ENCODE data around the gene TICAM1. TPM values are rescaled to one million over a fixed set of nuclear protein-coding genes. Genes with fewer than 3 reads are reported as not detected.

TICAM1 gene
- total RNA-seq, 1 donor from 2014 or later, result 39.4 TPM

DNA sequence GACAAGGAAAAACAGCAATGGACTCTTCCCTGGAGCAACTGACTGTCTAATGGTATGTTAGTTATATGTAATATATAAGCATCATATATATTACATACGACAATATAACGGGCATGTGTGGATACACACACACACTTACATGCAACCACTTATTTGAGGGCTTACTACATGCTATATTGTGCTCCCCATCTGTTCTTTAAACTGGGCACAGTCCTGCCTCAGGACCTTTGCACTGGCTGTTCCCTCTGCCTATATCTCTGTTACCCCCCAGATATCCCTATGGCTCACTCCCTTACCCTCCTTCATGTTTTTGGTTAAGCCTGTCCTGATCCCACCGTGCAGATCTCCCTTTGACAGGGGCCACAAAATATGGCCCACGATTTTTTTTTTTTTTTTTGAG lies 10.2 kb downstream of the TICAM1 start:
- Mint-ChIP-seq H3K9me3 (no peaks in the 10 kb centered on the region), H3K36me3 (ENCODE audit: low read depth) (peaks cover 56% of the 10 kb centered on the region), H3K4me1 (peaks cover 9% of the 10 kb centered on the region), H3K27me3 (no peaks in the 10 kb centered on the region), H3K4me3 (no peak overlapping the region), H3K27ac (no peak overlapping the region)
- DNase-seq, result no peak
- CTCF ChIA-PET, result interaction anchor here (3.0 kb wide), 1 partner anchor 11 kb away, joined by 21 read pairs; no protein-coding TSS in a partner anchor
- TF ChIP-seq CTCF (IDR thresholded peaks at IDR 0.05), result no peak
- POLR2A ChIA-PET, result no interaction called here
- intact Hi-C loops (cut with micrococcal nuclease), result no loop called here
- no peak for ATAC-seq (ENCODE audit: low read depth)

GRCh38 chr19:4817467-4818277 lies 13.8 kb downstream of the TICAM1 start:
- TF ChIP-seq CTCF (IDR thresholded peaks at IDR 0.05), result no peak
- no peak for ATAC-seq (ENCODE audit: low read depth)
- no peak for DNase-seq
- Mint-ChIP-seq H3K27ac (no peak overlapping the region), H3K27me3 (no peaks in the 10 kb centered on the region), H3K4me3 (no peak overlapping the region), H3K36me3 (ENCODE audit: low read depth) (peaks cover 44% of the 10 kb centered on the region), H3K4me1 (peaks cover 24% of the 10 kb centered on the region), H3K9me3 (no peaks in the 10 kb centered on the region)
- intact Hi-C loops (cut with micrococcal nuclease), result no loop called here
- ChIA-PET POLR2A (interaction anchor here (1.1 to 1.6 kb wide), 3 partner anchors 13 to 96 kb away, joined by 3 to 5 read pairs (median 3); no protein-coding TSS in a partner anchor), CTCF (interaction anchor here (1.0 to 3.1 kb wide), 6 partner anchors 8 to 214 kb away, joined by 3 to 14 read pairs (median 4); no protein-coding TSS in a partner anchor)

GRCh38 chr19:4816950-4817278 lies 14.6 kb downstream of the TICAM1 start:
- Mint-ChIP-seq H3K36me3 (ENCODE audit: low read depth) (peaks cover 40% of the 10 kb centered on the region), H3K27me3 (no peaks in the 10 kb centered on the region), H3K4me1 (peaks cover 26% of the 10 kb centered on the region), H3K4me3 (no peak overlapping the region), H3K9me3 (no peaks in the 10 kb centered on the region), H3K27ac (no peak overlapping the region)
- no peak for ATAC-seq (ENCODE audit: low read depth)
- intact Hi-C loops (cut with micrococcal nuclease), result no loop called here
- no peak for DNase-seq
- POLR2A ChIA-PET, result interaction anchor here (1.1 to 1.6 kb wide), 3 partner anchors 12 to 28 kb away, joined by 3 to 7 read pairs (median 5); no protein-coding TSS in a partner anchor
- no peak for TF ChIP-seq CTCF (IDR thresholded peaks at IDR 0.05)
- CTCF ChIA-PET, result interaction anchor here (1.0 to 1.6 kb wide), 4 partner anchors 12 to 215 kb away, joined by 3 to 7 read pairs (median 4); no protein-coding TSS in a partner anchor

- H3K36me3 Mint-ChIP-seq (ENCODE audit: low read depth), result peaks cover 39% of the 10 kb centered on the region
- intact Hi-C loops (cut with micrococcal nuclease), result no loop called here
- H3K27me3 Mint-ChIP-seq, result no peaks in the 10 kb centered on the region
- H3K4me1 Mint-ChIP-seq, result peaks cover 30% of the 10 kb centered on the region
- no peak overlapping the region for H3K4me3 Mint-ChIP-seq
- POLR2A ChIA-PET, result interaction anchor here (1.1 to 1.6 kb wide), 3 partner anchors 13 to 28 kb away, joined by 3 to 7 read pairs (median 5); no protein-coding TSS in a partner anchor
- no peaks in the 10 kb centered on the region for H3K9me3 Mint-ChIP-seq
- CTCF ChIA-PET, result interaction anchor here (1.2 to 1.6 kb wide), 3 partner anchors 34 to 215 kb away, joined by 3 to 7 read pairs (median 4); no protein-coding TSS in a partner anchor
- H3K27ac Mint-ChIP-seq, result no peak overlapping the region
- ATAC-seq (ENCODE audit: low read depth) (no peak), DNase-seq (no peak)
- TF ChIP-seq CTCF (IDR thresholded peaks at IDR 0.05), result no peak
Observed at GRCh38 chr19:4816202-4816949, 15.1 kb downstream of the TICAM1 start.
